ENCODE measurements around the gene CANT1.
"Not testable (repeated sequence)": the region's sequence is repeated elsewhere in the genome, so short reads cannot be mapped to it uniquely, and the experiment has no call there.

CANT1 gene

DNA sequence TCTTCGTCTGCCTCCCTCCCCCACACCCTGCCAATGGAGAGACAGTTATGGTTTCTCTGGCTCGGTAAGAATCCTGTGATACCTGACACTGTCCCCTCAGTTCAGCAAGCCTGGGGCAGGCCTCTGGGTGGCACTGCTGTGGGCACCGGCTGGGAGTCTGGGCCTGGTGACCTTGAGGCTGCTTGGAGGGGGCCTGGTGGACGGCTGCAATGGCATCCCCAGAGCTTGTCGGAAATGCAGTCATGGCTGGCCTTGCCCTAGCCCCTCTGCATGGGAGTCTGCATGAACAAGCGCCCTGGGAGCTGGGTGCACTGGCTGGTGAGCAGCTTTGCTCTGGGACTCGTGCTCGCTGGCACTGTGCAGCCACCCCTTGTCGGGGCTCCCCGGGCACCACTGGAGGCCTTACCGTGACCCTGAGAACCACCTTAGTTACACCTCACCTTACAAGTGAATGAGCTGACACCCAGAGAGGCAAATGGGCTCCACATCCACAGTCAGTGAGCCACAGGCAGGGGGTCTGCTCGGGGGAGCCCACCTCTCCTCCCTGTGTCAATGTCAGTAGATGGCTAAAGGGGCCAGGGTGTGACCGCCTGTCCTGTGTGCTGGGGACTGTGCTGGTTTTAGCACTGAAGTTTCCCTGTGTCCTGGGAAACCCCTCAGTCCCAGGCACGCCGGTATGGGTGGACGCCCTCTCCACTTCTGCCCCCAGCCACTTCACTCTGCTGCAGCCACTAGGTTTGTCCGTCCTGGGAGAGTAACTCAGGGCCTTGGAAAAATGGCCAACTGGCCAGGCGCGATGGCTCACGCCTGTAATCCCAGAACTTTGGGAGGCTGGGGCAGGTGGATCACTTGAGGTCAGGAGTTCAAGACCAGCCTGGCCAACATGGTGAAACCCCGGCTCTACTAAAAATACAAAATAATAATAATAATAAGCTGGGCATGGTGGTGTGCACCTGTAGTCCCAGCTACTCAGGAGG lies 31.3 kb downstream of the CANT1 start:
- DNase-seq (ENCODE audit: low read depth in 1 of 2, low spot score in 1 of 2), result no peak

DNA sequence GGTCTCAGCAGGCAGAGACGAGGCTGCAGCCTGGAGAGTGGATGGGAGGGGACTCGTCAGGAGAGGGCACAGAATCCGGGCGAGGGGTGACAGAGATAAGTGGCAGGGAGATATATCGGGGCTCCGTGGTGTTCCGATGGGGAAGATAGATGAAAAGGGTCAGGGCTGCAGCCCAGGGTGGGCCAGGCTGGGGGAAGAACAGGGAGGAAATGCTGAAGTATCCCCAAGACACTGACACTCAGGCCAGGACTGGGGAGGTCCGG lies 32.0 kb downstream of the CANT1 start:
- no peak for DNase-seq (ENCODE audit: low read depth in 1 of 2, low spot score in 1 of 2)

DNA sequence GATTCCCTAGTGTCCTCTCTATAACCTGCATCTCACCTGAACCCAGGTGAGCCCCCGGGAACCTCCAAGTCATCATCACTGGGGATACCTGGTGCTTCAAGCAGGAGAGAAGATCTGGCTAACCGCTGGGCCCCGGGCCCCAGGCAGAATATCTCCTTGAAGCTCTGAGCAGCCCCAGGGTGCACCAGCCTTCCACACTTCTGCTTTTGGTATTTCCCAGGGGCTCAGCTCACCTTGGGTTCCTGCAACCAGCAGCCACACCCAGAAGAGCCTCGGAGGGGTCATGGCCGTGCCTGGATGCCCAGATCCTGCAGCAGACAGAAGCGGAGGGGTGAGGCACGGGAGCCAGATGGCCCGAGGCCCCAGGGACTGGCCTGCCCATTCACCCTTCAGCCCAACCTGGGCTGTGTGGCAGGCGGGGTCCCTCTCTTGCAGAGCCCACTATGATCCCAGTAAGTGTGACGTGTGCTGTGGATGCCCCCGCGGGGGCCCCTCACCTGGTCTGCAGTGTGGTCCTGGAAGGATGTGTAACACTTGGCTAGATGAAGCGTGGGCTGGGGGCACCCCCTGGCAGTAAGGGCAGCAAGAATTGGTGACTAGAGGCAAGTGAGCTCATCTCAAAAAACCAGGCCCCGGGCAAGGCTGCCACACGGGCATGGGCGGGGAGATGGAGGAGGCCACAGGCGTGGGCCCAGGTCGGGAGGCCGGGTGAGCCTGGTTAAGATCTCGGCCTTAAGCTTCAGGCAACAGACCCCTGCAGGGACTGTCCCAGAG lies 32.5 kb downstream of the CANT1 start:
- no peak for DNase-seq (ENCODE audit: low read depth in 1 of 2, low spot score in 1 of 2)

DNA sequence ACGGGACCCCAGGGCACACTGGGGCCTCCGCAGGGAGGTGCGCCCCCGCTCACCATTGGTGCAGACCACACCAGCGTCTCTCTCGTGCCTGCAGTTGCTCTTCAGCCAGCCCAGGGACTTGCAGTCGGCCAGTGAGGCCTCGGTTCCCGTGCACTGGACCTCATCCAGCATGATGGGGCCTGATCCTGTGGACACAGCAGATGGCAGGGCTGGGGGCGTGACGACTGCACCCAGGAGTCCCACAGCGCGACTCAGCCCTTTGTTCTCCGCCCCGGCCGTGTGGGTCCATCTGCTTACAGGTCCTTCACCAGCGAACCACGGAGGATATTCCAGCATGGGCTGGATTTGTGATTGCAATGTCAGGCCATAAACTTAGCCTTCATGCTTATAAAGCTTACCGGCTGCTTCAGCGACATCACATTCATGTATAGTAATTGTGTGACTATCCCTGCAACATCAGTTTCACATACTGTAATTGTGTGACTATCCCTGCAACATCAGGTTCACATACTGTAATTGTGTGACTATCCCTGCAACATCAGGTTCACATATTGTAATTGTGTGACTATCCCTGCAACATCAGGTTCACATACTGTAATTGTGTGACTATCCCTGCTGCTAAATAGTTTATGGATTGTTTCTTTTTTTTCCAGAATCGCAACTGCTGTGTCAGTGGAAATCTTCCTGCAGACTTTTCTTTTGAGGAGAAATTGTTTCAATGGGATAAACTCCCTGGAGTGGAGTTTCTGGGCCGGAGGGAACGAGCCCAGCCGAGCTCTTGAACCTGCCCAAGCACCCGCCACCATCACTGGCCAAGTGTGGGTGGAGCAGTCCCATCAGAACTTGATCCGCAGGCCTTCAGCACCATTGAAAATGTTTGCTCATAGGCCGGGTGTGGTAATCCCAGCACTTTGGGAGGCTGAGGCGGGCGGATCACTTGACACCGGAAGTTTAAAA lies 34.7 kb downstream of the CANT1 start:
- no peak for DNase-seq (ENCODE audit: low read depth in 1 of 2, low spot score in 1 of 2)

DNA sequence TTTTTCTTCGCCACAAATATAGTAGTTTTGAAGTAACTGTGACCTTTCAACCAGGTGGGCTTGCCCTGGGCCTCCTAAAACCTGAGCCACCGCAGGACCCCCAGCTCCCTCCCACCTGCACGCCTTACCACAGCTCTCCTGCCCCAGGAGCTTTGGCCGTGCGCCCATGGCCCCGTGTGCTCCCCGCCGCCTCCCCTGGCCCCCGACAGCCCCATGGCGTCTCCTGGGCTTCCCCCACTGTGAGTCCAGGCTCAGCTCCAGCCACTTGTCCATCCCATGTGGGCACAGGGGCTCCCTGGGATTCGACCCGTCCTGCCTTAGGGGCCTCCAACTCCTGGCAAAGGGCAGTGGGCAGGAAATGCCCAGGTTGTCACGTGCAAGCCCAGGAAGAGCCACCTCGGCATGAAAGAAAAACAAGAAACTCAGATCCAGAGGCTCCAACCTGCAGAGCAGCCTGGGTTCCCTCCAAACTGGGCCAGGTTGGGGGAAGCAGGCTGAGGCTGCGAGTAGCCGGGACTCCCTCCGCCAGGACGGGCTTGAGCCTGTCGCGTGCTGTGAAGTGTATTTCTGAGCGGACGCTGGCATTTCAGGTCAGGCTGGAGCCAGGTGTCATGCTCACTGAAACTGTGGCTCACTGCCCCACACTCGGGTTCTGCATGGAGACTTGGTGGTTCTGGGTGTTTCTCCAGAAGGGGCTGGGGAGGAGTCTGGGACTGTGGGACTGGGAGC lies 35.6 kb downstream of the CANT1 start:
- no peak for DNase-seq (ENCODE audit: low read depth in 1 of 2, low spot score in 1 of 2)

DNA sequence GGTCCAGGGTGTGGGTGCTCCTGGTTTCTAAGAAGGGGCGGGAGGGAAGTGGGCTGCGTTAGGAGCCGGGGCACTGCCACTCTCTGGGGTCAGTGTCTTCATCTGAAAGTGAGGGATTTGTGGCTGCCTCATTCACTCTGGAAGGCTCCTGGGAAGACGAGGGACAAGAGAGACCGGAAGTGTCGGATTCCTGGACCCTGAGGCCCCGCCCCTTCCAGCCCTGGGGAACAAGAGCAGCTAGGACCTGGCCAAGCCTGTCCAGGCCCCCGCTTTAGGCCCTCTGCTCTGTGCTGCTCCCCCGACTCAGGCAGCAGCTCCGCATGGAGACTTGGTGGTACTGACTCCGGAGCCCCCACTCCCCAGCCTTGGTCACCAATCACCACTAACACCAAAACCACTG lies 36.4 kb downstream of the CANT1 start:
- DNase-seq (ENCODE audit: low read depth in 1 of 2, low spot score in 1 of 2), result no peak

DNA sequence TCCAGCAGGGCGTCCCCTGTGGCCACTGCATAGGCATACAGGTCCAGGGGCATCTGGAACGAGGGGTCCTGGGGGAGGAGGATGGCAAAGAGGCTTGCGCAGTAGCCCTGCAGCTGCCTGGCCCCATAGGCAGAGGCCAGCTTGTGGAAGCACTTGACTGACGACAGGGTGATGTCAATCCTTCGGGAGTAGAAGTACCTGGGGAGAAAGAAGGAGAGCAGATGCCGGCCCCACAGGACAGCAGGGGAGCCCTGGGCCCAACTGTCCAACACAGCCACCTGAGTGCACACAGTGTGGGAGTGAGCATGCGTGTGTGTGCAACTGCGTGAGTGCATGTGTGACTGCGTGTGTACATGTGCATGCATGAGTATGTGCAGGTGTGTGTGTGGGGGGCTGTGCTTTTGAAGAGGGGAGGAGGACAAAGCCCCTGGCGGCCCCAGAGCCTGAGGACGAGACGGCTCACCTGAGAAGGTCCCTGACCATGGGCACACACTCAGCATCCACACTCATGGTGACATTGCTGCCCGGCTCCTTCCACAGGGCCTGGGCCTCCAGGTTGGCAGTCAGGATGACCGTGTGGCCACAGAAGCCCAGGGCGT lies 37.0 kb downstream of the CANT1 start:
- no peak for DNase-seq (ENCODE audit: low read depth in 1 of 2, low spot score in 1 of 2)

DNA sequence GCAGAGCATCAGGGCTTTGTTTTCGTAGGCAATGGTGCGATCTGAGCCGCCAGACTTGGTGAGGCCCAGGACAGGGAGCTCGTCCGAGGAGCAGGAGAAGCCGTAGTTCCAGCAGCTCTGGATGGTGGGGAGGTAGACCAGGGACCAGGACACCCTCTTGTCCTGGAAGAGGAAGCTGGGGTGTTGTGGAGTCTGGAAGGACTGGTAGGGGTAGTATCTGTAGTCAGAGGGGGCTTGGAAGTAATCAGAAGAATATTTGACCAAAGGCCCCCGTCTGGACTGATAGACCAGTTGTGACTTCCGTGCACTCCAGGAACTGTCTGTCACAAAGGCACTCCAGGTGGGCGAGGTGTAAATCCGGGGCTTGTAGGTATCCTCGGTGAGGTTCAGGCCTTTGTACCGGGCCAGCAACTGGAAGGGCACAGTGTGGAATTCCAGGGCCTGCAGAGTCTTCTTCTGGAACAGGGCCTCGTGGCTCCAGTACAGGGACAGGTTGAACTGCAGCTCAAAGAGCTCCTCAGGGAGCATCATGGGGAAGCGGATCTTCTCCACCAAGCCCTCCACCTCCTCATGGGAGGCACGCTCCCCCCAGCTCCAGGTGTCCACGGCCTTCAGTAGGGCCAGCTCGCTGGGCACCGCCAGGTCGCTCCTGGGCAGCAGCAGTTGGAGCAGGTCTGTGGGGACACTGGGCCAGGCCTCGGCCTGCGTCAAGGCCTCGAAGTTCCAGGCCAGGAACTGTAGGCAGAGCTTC lies 37.6 kb downstream of the CANT1 start:
- no peak for DNase-seq (ENCODE audit: low read depth in 1 of 2, low spot score in 1 of 2)

DNA sequence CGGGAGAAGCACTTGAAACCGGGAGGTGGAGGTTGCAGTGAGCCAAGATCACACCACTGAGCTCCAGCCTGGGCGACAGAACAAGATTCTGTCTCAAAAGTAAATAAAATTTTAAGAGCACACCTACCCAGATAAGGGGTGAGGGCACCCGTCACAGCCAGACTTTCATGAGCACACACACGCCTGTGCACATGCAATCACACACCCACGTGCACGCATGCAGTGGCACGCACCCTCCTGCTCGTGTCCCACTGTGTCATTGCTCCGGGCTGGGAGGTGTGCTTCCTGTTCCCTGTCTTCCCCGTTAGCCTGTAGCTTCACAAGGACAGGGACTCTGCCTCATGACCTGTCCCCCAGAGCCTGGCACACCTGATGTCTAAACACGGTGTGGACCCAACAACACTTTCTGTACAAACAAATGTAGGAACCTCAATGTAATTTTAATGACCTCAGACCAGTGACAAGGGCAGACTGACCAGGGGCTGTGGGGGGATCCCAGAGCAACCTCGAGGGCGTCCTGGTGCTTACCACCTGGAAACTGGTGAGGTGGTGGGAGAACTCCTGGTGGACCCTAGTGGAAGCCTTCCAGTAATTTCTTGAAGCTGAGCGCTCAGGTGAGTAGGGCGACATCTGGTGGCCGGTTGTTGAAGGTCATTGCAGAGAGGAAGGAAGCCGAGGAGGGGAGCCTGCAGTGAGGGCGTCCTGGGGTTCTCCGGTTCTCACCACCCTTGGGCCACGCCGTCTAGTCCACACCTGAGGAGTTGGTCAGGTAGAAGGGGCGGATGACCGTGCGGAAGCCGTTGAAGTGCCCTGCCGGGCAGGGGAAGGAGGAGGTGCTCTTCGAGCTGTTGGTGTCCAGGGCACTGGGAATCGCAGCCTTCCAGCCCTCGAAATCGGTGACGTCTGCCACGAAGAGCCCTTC lies 38.5 kb downstream of the CANT1 start:
- DNase-seq (ENCODE audit: low read depth in 1 of 2, low spot score in 1 of 2), result peak; percentile 63 to 77

DNA sequence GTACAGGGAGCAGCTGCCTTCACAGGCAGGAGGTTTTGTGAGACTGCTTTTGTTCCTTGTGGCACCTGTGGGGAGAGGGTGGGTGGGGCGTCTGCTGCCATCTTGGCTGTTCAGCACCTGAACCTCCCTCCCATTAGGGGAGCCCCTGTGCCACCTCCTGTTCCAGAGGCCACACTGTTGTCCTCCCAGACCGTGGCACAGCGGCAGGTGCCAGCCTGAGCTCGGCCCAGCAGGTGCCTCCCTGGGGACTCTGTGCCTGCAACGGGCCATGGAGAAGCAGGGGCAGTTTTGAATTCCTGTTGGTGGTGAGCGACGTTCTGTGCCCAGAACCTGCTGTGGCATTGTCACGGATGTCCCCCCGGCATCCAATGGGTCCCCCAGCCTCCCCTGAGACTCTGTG lies 39.7 kb downstream of the CANT1 start:
- DNase-seq (ENCODE audit: low read depth in 1 of 2, low spot score in 1 of 2), result no peak

DNA sequence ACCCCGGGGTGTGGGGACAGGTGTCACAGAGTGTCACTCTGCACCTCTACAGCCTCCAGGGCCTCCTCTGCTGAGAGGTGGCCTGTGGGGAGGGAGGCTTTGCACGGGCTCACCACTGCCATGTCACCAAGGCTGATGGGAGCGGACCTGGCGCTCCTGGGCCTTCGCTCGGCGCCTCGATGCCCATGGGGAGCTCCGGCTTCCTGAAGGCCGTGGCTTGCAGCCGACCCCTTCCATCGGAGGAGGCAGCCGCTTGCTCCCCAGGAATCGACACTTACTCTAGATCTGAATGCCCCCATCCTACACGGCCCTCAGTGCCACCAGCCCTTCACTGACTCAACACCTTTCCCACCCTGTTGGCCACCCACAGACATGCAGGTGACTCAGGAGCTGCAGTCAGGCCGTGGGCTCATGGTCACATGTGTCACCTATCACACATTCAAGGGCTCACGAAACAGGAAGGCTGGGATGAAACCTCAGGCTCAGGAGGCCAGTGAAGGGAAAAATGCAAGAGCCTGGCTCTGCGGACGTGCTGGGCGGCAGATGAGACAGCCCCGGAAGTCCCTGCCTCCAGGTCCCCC lies 41.7 kb downstream of the CANT1 start:
- no peak for DNase-seq (ENCODE audit: low read depth in 1 of 2, low spot score in 1 of 2)

DNA sequence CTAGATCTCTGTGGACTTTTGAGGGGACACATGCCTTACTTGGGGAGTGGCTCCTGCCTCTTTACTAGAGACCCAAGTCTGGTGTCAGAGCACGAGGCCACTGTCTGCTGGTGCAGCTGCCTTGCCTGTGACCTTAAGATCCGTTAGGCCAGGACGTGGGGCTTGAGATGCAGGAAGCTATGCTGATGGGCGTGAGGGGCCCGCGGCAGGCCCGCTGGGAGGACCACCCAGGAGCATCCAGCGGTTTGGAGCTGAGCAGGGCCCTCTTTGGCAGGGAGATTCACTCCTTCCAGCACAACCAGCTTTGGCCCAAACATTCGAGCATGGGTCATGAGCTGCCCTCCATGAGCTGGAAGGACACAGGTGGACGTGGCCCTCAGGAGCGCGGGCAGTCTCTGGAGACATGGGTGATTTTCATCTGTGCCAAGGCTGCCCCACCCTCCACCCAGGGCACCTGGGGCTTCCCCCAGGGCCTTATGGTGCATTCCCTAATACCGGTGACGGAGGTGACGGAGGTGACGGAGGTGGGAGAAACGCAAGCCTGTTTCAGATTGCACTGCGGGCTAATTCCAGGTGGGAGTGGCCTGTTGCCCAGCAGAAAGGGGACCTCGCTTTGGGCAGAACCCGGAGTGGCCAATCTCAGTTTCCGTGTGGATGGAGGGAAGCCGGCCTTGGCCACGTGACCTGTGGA lies 42.5 kb downstream of the CANT1 start:
- DNase-seq (ENCODE audit: low read depth in 1 of 2, low spot score in 1 of 2), result no peak

DNA sequence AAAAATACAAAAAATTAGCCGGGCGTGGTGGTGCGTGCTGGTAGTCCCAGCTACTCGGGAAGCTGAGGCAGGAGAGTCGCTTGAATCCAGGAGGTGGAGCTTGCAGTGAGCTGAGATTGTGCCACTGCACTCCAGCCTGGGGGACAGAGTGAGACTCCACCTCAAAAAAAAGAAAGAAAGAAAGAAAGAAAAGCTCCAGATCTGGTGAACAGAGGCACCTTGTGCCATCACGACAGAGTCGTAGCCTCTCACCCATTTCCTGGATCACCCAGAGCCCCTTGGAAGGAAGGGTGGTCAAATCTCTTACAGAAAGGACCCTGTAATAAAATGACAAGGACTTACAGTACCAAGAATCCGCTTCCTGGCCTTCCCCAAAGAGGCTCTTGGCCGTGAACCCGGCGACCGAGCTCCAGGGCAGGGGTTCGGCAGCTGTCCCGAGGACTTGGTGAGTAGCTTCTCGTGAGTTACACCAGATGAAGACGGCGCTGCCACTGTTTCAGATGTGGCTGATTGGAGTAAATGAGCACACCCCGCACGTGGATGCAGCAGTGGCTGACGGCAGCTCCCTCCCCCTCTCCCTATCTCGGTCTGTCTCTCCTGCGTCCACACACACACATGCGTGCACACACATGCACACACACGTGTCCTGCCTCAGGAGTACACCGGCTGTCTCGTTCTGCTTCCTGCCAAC lies 43.3 kb downstream of the CANT1 start:
- DNase-seq (ENCODE audit: low read depth in 1 of 2, low spot score in 1 of 2), result no peak

DNA sequence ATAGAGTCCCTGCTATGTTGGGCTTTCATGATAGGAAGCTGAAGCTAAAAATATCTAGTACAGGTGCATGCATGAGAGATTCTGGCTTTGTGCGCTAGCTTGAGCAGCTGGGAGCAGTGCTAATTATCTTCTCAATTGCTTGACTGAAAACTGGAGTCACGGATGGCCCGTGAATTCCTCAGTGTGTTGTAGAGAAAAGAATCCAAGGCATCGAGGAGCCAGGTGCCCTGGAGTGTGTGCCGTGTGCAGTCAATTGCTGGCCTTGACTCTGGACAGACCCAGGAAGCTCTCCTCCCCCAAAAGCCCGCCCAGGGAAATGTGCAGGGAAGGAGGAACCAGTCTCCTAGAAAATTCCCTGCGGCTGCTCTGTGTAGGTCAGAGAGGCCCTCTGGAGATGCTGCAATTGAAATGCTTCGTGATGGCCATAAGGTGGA lies 44.1 kb downstream of the CANT1 start:
- no peak for DNase-seq (ENCODE audit: low read depth in 1 of 2, low spot score in 1 of 2)

DNA sequence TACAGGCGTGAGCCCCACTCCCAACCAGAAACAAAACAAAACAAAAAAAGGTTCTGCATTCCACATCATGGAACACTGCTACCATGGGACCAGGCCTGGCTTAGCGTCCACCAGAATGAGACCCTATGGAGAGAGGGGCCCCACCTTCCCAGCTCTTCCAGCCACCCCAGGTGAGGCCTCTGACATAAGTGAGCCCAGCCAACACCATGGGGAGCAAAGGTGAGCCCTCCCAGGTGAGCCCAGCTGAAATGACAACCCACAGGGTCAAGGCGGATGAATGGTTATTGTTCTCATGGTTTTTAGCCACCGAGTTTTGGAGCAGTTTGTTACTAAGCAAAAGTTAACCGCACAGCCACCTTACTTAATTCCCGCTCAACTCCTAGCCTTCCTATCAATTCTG lies 46.2 kb downstream of the CANT1 start:
- DNase-seq (ENCODE audit: low read depth in 1 of 2, low spot score in 1 of 2), result no peak

DNA sequence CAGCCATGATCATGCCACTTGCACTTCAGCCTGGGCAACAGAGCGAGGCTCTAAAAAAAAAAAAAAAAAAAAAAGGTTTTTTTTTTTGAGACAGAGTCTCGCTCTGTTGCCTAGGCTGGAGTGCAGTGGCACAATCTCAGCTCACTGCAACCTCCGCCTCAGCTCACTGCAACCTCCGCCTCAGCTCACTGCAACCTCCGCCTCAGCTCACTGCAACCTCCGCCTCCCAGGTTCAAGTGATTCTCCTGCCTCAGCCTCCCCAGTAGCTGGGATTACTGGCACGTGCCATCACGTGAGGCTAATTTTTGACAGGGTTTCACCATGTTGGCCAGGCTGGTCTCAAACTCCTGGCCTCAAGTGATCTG lies 46.6 kb downstream of the CANT1 start:
- not testable (repeated sequence) for DNase-seq (ENCODE audit: low read depth in 1 of 2, low spot score in 1 of 2)

DNA sequence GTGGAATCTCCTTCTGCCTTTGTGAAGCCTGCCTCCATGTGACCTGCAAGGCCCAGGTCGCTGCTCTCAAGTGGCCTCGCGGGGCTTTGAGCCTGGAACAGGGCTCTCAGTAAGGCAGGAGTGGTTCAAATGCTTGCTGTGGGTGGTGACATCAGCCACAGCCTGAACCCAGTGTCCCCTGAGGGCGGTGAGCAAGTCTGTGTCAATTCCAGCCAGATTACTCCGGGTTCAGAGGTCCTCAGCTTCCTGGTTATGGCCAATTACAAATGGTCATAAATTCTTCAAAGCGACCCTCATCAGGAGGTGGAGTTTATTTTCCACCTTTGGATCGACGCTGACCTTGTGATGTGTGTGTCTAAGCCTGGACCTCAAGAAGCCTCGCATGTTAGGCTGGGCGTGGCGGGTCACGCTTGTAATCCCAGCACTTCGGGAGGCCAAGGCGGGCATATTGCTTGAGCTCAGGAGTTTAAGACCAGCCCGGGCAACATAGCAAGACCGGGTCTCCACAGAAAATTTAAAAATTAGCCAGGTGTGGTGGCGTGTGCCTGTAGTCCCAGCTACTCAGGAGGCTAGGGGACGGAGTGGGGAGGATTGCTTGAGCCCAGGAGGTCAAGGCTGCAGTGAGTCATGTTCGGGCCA lies 47.1 kb downstream of the CANT1 start:
- no peak for DNase-seq (ENCODE audit: low read depth in 1 of 2, low spot score in 1 of 2)
